Liver (tissue), 9 donors: Measurements from ENCODE around the gene DIRAS2. TPM values are rescaled to one million over a fixed set of nuclear protein-coding genes. Genes with fewer than 3 reads are reported as not detected.

Experiments
- DNase-seq: peaks from one replicate; pipeline ENCODE4 v3.0.0-alpha.2; 2017; ENCODE audit warnings: low spot score
- H3K27ac ChIP-seq, 2 donors: one replicate each; pipeline ENCODE4 v1.7.0; 2013; ENCODE audit warnings: inconsistent platforms in 2 of 2, low read length in 2 of 2, control low read depth in 1 of 2, low read depth in 1 of 2, mild to moderate bottlenecking in 1 of 2
- H3K27me3 ChIP-seq, 4 donors: one replicate each; pipeline versions ENCODE4 v1.6.1 to v1.7.0; 2013; ENCODE audit warnings: low read length in 3 of 4, inconsistent platforms in 1 of 4, mild to moderate bottlenecking in 1 of 4, moderate library complexity in 1 of 4; ENCODE audit not compliant: control insufficient read depth in 4 of 4, insufficient read depth in 4 of 4
- H3K36me3 ChIP-seq, 4 donors: one replicate each; pipeline versions ENCODE4 v1.6.1 to v1.7.0; 2013; ENCODE audit warnings: low read length in 3 of 4, mild to moderate bottlenecking in 3 of 4, low read depth in 1 of 4, moderate library complexity in 1 of 4; ENCODE audit not compliant: control insufficient read depth in 4 of 4, insufficient read depth in 3 of 4
- H3K4me1 ChIP-seq, 4 donors: one replicate each; pipeline versions ENCODE4 v1.6.1 to v1.7.0; 2013; ENCODE audit warnings: low read length in 3 of 4, mild to moderate bottlenecking in 3 of 4, moderate library complexity in 1 of 4; ENCODE audit not compliant: control insufficient read depth in 4 of 4, insufficient read depth in 4 of 4
- H3K4me3 ChIP-seq, 3 donors: one replicate each; pipeline versions ENCODE4 v1.6.1 to v1.7.0; 2013; ENCODE audit warnings: low read length in 3 of 3, control low read depth in 1 of 3, low read depth in 1 of 3, mild to moderate bottlenecking in 1 of 3
- H3K9ac ChIP-seq, 2 donors: one replicate each; pipeline ENCODE4 v1.7.0; 2013; ENCODE audit warnings: low read length in 2 of 2, mild to moderate bottlenecking in 2 of 2, moderate library complexity in 2 of 2, control low read depth in 1 of 2, low read depth in 1 of 2
- H3K9me3 ChIP-seq, 4 donors: one replicate each; pipeline versions ENCODE4 v1.6.1 to v1.7.0; 2013; ENCODE audit warnings: low read length in 3 of 4; ENCODE audit not compliant: control insufficient read depth in 4 of 4
- ATF3 ChIP-seq: IDR thresholded peaks from 2 replicates; pipeline ENCODE4 v1.6.1; 2016; ENCODE audit warnings: antibody characterized with exemption
- EGR1 ChIP-seq, 2 donors: IDR thresholded peaks; 2 replicates each; pipeline ENCODE4 v1.6.1; 2016 to 2018; ENCODE audit warnings: antibody characterized with exemption in 2 of 2, low read depth in 2 of 2
- FOXA1 ChIP-seq: IDR thresholded peaks from 2 replicates; pipeline ENCODE4 v1.6.1; 2016; ENCODE audit warnings: antibody characterized with exemption
- FOXA2 ChIP-seq: IDR thresholded peaks from 2 replicates; pipeline ENCODE4 v1.6.1; 2016; ENCODE audit warnings: antibody characterized with exemption
- GABPA ChIP-seq, 2 donors: IDR thresholded peaks in 1 of 2; conservative IDR thresholded peaks in 1 of 2; 2 replicates each; pipeline ENCODE4 v1.6.1; 2016; ENCODE audit warnings: antibody characterized with exemption in 2 of 2, mild to moderate bottlenecking in 1 of 2, moderate library complexity in 1 of 2
- HNF4A ChIP-seq, 2 donors: conservative IDR thresholded peaks; 2 replicates each; pipeline ENCODE4 v1.6.1; 2016; ENCODE audit warnings: antibody characterized with exemption in 2 of 2, mild to moderate bottlenecking in 2 of 2
- HNF4G ChIP-seq: IDR thresholded peaks from 2 replicates; pipeline ENCODE4 v1.6.1; 2016; ENCODE audit warnings: antibody characterized with exemption
- JUND ChIP-seq, 2 donors: IDR thresholded peaks; 2 replicates each; pipeline ENCODE4 v1.6.1; 2016; ENCODE audit warnings: antibody characterized with exemption in 2 of 2
- NR2F2 ChIP-seq: IDR thresholded peaks from 2 replicates; pipeline ENCODE4 v1.6.1; 2016; ENCODE audit warnings: antibody characterized with exemption
- RAD21 ChIP-seq, 2 donors: IDR thresholded peaks; 2 replicates each; pipeline ENCODE4 v1.6.1; 2016; ENCODE audit warnings: antibody characterized with exemption in 2 of 2, mild to moderate bottlenecking in 2 of 2
- REST ChIP-seq: IDR thresholded peaks from 2 replicates; pipeline ENCODE4 v1.6.1; 2016; ENCODE audit warnings: antibody characterized with exemption, mild to moderate bottlenecking
- RXRA ChIP-seq, 2 donors: IDR thresholded peaks; 2 replicates each; pipeline ENCODE4 v1.6.1; 2017 to 2018; ENCODE audit warnings: antibody characterized with exemption in 2 of 2, mild to moderate bottlenecking in 1 of 2
- SP1 ChIP-seq: IDR thresholded peaks from 2 replicates; pipeline ENCODE4 v1.6.1; 2018; ENCODE audit warnings: antibody characterized with exemption, mild to moderate bottlenecking
- TAF1 ChIP-seq: conservative IDR thresholded peaks from 2 replicates; pipeline ENCODE4 v1.6.1; 2016; ENCODE audit warnings: antibody characterized with exemption, mild to moderate bottlenecking
- YY1 ChIP-seq: IDR thresholded peaks from 2 replicates; pipeline ENCODE4 v1.6.1; 2016; ENCODE audit warnings: antibody characterized with exemption, mild to moderate bottlenecking
- ZBTB33 ChIP-seq: IDR thresholded peaks from 2 replicates; pipeline ENCODE4 v1.6.1; 2016; ENCODE audit warnings: antibody characterized with exemption
- WGBS: extraction: QIAGEN DNeasy Blood & Tissue Kit; methylation state at CpG from one replicate; pipeline ENCODE4 v1.1.7; 2013; 5-methylcytosine and 5-hydroxymethylcytosine counted together
- polyA plus RNA-seq, 2 donors: library from polyadenylated mRNA; stranded (reverse) in 1 of 2; unstranded in 1 of 2; fragments of 200-250 nt in 1 of 2; fragments of >200 nt in 1 of 2; fragmentation: Nextera tagmentation in 1 of 2; extraction: Ambion mirVana in 1 of 2; gene quantifications; one replicate each; pipeline versions ENCODE4 v1.2.1 to v1.2.3, GENCODE V29; 2013 to 2015
- total RNA-seq, 2 donors: library from RNA; depleted of rRNA; stranded (reverse); fragments of >200 nt; gene quantifications; one replicate each; pipeline ENCODE4 v1.2.3, GENCODE V29; 2014
- TF ChIP-seq, protein P1 (sequence below): IDR thresholded peaks from 2 replicates; pipeline ENCODE4 v1.6.1; 2016; ENCODE audit warnings: antibody characterized with exemption
- TF ChIP-seq, protein P2 (sequence below): fragments of 150-350 bp; IDR thresholded peaks from 2 replicates; pipeline ENCODE4 v1.5.1; 2017; ENCODE audit warnings: improper control_type of control experiment, low read depth, low read length; ENCODE audit not compliant: missing input control
- donor health status: healthy.
- donor health status: healthy.
- donor health status: healthy.
- donor health status: healthy.
- donor health status: healthy.

DIRAS2 gene
- total and polyA plus RNA-seq, 4 donors, result 0.14 to 0.53 (median 0.25) TPM; not detected in 1

- peak overlapping the region in 1 of 3 donors; percentile 43 for H3K4me3 ChIP-seq
- H3K27ac ChIP-seq, result no peak overlapping the region
- H3K27me3 ChIP-seq, result peaks cover 0 to 10% (median 5%) of the 10 kb centered on the region in 4 donors
- WGBS, result 29% methylated on average over 10 of the region's 10 CpGs
- peaks cover 0 to 13% (median 7%) of the 10 kb centered on the region in 4 donors for H3K4me1 ChIP-seq
- H3K9me3 ChIP-seq, result no peaks in the 10 kb centered on the region
- no peaks in the 10 kb centered on the region for H3K36me3 ChIP-seq
- H3K9ac ChIP-seq, result no peak overlapping the region
- no peak for DNase-seq
- TF ChIP-seq TAF1 (no peak), HNF4G (no peak), YY1 (no peak), FOXA2 (no peak), EGR1 (IDR thresholded peaks at IDR 0.05; ENCODE audit: low read depth in 2 of 2) (no peak), GABPA (IDR thresholded peaks at IDR 0.05 in 1 of 2, conservative IDR thresholded peaks at IDR 0.05 in 1 of 2) (no peak), HNF4A (conservative IDR thresholded peaks at IDR 0.05) (no peak), ATF3 (no peak), JUND (IDR thresholded peaks at IDR 0.05) (no peak), ZBTB33 (no peak), RXRA (IDR thresholded peaks at IDR 0.05) (no peak), REST (no peak), RAD21 (IDR thresholded peaks at IDR 0.05) (no peak), NR2F2 (no peak), SP1 (no peak), FOXA1 (no peak)
- TF ChIP-seq, protein P1, sequence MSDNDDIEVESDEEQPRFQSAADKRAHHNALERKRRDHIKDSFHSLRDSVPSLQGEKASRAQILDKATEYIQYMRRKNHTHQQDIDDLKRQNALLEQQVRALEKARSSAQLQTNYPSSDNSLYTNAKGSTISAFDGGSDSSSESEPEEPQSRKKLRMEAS, result no peak
- TF ChIP-seq, protein P2, sequence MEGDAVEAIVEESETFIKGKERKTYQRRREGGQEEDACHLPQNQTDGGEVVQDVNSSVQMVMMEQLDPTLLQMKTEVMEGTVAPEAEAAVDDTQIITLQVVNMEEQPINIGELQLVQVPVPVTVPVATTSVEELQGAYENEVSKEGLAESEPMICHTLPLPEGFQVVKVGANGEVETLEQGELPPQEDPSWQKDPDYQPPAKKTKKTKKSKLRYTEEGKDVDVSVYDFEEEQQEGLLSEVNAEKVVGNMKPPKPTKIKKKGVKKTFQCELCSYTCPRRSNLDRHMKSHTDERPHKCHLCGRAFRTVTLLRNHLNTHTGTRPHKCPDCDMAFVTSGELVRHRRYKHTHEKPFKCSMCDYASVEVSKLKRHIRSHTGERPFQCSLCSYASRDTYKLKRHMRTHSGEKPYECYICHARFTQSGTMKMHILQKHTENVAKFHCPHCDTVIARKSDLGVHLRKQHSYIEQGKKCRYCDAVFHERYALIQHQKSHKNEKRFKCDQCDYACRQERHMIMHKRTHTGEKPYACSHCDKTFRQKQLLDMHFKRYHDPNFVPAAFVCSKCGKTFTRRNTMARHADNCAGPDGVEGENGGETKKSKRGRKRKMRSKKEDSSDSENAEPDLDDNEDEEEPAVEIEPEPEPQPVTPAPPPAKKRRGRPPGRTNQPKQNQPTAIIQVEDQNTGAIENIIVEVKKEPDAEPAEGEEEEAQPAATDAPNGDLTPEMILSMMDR, result no peak
Measured at GRCh38 chr9:90641884-90642487, 638 bp downstream of the DIRAS2 start.
